ENCODE results near the gene MTMR2. TPM values are rescaled to one million over a fixed set of nuclear protein-coding genes. Genes with fewer than 3 reads are reported as not detected.

The MTMR2 gene
- total RNA-seq, 1 donor from 2014 or later = 14.7 TPM

DNA sequence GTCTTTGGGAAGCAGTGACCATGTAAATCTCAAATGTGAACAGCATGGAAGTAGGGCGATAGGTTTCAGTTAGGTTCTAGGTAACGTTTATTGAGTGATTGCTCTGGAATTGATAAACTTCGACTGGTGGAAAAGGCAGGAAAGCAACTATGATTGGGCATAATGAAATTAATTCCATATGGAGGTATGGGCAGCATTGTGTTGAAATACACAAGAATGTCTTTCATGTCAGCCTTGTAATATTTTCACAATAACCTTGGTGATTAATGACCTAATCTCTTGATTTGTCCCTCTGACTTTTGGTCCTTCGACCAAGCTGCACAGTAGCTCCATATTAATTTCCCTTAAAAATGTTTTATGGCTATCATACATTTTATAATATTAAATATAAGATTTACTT lies 130.8 kb downstream of the MTMR2 start:
- ATAC-seq (no peak), DNase-seq (ENCODE audit: missing footprints) (no peak)
- intact Hi-C loops (cut with DNase I) = no loop called here

DNA sequence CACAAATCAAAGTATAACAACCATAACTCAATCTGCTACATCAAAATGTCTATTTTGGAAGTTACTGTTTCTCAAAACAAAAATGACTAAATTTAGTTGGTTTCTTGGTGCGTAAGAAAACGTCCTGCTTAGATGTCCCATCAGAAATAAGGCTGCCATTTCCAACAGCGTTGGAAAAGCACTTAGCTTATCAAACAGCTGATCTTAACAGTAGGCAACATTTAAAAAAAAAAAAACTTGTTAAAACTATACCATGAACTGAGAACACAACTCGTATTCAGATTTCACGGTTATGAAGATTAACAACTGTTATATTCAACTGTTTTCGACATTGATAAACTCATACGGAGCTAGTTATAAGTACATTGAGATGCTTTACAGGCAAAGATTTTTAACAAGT lies 131.2 kb downstream of the MTMR2 start:
- ATAC-seq = no peak
- intact Hi-C loops (cut with DNase I) = no loop called here
- DNase-seq (ENCODE audit: missing footprints) = no peak

- DNase-seq (ENCODE audit: missing footprints) = no peak
- intact Hi-C loops (cut with DNase I) = no loop called here
- no peak for ATAC-seq
These were observed 131.7 kb downstream of the MTMR2 start for GRCh38 chr11:95792200-95792599.

GRCh38 chr11:95791709-95792033 lies 132.2 kb downstream of the MTMR2 start:
- no peak for ATAC-seq
- no peak for DNase-seq (ENCODE audit: missing footprints)
- intact Hi-C loops (cut with DNase I) = no loop called here

DNA sequence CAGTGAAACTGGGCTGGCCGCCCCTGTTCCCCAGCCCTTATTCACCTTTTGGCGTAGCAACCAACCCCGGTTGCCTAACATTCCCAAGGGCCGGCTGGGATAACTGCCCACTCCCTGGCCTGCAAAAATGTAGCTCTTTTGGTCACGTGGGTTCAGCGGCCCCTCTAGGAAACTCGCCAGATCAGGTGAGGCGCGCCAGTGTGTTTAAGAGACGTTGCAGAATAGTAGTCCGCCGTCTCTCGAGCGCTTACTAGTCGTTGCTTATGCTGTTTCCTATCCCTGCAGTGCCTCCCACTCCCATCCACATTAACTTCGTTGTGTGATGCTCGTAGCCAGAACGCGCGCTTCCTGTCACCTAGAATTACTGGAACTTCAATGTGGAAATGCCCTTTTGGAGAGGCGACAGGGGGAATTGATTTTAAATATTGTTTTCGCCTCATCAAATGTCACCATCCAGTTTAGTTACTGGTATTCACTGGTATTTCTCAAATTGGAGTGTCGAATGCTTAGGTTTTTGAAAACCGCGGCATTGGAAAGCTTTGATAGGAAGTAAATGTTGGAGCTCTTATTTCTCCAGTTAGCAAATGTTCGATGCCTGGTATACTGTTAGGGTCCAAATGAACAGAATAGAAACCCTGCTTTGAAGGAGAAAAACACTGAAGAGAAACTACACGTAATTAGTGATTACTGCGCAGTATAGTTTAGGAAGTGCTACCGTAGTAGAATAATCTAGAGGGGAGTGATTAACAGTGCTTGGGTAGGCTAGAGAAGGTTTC lies 132.8 kb downstream of the MTMR2 start:
- DNase-seq (ENCODE audit: missing footprints) = peak; percentile 73
- ATAC-seq = no peak
- intact Hi-C loops (cut with DNase I) = no loop called here

DNA sequence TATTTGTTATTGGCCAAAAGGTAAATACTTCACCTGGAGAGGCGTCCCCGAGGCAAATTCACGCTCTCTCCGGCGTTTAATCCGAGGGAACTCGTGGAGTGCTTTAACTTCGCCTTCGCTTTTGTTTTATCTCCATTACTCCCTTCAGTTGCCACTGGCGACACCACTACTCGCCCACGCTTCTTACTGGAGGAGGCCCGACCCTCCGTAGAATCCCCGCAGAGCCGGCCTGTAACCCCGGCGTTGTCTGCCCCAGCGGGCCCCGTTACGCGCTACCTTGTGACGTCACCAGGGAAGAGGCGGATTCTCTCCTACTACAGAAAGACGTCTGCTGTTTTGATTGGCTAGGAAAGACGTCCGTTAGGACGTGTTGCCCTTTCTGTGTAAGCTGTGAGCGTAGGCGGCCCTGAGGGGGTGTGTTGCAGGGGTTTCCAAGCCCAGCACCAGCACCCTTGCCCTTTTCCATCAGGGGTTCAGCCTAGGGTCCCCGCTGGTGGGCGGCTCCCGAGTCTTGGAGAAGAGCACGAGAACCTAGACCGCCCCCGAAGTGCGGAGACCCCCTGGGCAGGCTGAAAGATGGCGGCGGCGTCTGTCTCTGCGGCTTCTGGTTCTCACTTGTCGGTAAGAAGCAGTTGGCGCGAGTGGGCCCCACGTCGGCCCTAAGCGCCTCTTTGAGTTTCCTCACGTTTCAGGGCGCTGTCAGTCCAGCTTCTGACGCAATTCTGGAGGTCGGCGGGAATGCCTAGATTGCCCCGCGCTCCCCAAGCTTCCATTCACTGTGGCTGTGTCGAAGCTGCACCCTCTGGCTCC lies 133.6 kb downstream of the MTMR2 start, which contains the start of gene CEP57:
Gene CEP57 (plus strand): TSS at position 376 of the 810 bp plus-strand sequence. CDS start 201 bp downstream, at position 577.
- peak; percentile 91 for ATAC-seq
- intact Hi-C loops (cut with DNase I) = no loop called here
- DNase-seq (ENCODE audit: missing footprints) = peak; percentile 95

- intact Hi-C loops (cut with DNase I) = no loop called here
- DNase-seq (ENCODE audit: missing footprints) = peak; percentile 98
- peak; percentile 96 for ATAC-seq
These were observed 134.3 kb downstream of the MTMR2 start, which contains the start of gene FAM76B for GRCh38 chr11:95789506-95790122. TSS of gene FAM76B (minus strand) at chr11:95789782. CDS start at chr11:95789478, 304 bp downstream.

DNA sequence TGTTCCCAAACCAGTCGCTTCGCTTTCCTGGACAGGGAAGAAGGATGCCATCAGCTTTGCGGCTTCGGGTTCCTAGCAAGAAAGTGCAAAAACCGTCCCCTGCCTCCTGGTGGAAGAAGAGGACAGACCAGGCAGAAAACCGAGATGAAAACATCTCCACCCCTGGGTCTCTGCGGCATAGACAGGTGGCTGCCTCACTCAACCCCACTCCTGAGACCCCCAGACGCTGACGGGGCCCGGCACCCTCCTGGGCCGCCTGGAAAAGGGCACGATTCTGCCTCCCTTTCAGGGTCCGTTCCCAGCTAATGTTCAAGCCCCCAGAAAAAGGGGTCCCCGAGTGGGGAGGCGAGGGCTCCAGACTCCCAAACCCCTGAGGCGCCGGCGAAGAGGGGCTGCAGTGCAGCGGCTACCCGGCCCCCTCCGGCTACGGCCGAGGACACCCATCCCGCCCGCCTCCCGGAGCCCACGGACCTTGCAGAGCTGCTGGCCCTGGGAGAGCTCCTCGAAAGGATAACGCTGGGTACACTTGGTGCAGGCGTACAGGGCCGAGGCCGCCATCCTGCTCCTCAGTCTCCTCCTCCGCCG lies 134.9 kb downstream of the MTMR2 start:
- intact Hi-C loops (cut with DNase I) = no loop called here
- DNase-seq (ENCODE audit: missing footprints) (peak; percentile 95), ATAC-seq (no peak)

Other genes starting within 250 kb of the MTMR2 start
- gene FAM76B, start 134.3 kb downstream of the MTMR2 start, total RNA-seq = 3.9 TPM
- gene CEP57, start 133.6 kb downstream of the MTMR2 start, total RNA-seq = 17.6 TPM

Data from Right ventricle myocardium inferior (tissue), 1 donor.